NCI-H748 (cell line): ENCODE measurements around the gene KSR2.
A peak's percentile ranks its signal among the peaks of the same experiment; 100 is the strongest.
"Not testable (repeated sequence)": the region's sequence is repeated elsewhere in the genome, so short reads cannot be mapped to it uniquely, and the experiment has no call there.

Source experiments
- DNase-seq: peaks from one replicate; lab custom pipeline; 2025; ENCODE audit not compliant: unreplicated experiment; lab: John Stamatoyannopoulos, UW

KSR2 gene

GRCh38 chr12:117892441-117892840 lies 76.3 kb downstream of the KSR2 start:
- no peak for DNase-seq

- not testable (repeated sequence) for DNase-seq
Measured at GRCh38 chr12:117891265-117891664, 77.5 kb downstream of the KSR2 start.

- no peak for DNase-seq
Measured at GRCh38 chr12:117890644-117891043, 78.1 kb downstream of the KSR2 start.

- no peak for DNase-seq
Measured at GRCh38 chr12:117890137-117890536, 78.7 kb downstream of the KSR2 start.

GRCh38 chr12:117889098-117889497 lies 79.7 kb downstream of the KSR2 start:
- no peak for DNase-seq

GRCh38 chr12:117885211-117885610 lies 83.6 kb downstream of the KSR2 start:
- no peak for DNase-seq

- DNase-seq: no peak
Measured at GRCh38 chr12:117884161-117884560, 84.6 kb downstream of the KSR2 start.

GRCh38 chr12:117882603-117883184 lies 86.1 kb downstream of the KSR2 start:
- DNase-seq: no peak

GRCh38 chr12:117882181-117882580 lies 86.6 kb downstream of the KSR2 start:
- no peak for DNase-seq

GRCh38 chr12:117881517-117881916 lies 87.3 kb downstream of the KSR2 start:
- no peak for DNase-seq

GRCh38 chr12:117878605-117879004 lies 90.2 kb downstream of the KSR2 start:
- no peak for DNase-seq

GRCh38 chr12:117876436-117876816 lies 92.4 kb downstream of the KSR2 start:
- no peak for DNase-seq

- DNase-seq: peak; percentile 94
Measured at GRCh38 chr12:117875744-117876435, 92.9 kb downstream of the KSR2 start.

GRCh38 chr12:117874842-117875434 lies 93.9 kb downstream of the KSR2 start:
- peak; percentile 78 for DNase-seq

- DNase-seq: not testable (repeated sequence)
Measured at GRCh38 chr12:117874198-117874597, 94.6 kb downstream of the KSR2 start.

GRCh38 chr12:117872546-117873169 lies 96.1 kb downstream of the KSR2 start:
- DNase-seq: no peak

- no peak for DNase-seq
Measured at GRCh38 chr12:117869551-117869950, 99.2 kb downstream of the KSR2 start.

GRCh38 chr12:117867348-117867747 lies 101.4 kb downstream of the KSR2 start:
- no peak for DNase-seq

- DNase-seq: no peak
Measured at GRCh38 chr12:117865505-117865904, 103.3 kb downstream of the KSR2 start.

GRCh38 chr12:117863002-117863709 lies 105.6 kb downstream of the KSR2 start:
- no peak for DNase-seq

- no peak for DNase-seq
Measured at GRCh38 chr12:117861691-117862090, 107.1 kb downstream of the KSR2 start.
